GM18951 (cell line): ENCODE data around the gene CLPTM1L.
"Not testable (repeated sequence)": the region's sequence is repeated elsewhere in the genome, so short reads cannot be mapped to it uniquely, and the experiment has no call there.

Experiments
- POLR2A ChIP-seq: IDR thresholded peaks from 4 replicates; pipeline ENCODE4 v1.6.1; 2011; ENCODE audit warnings: mild to moderate bottlenecking; ENCODE audit not compliant: insufficient read length, insufficient read depth; ENCODE audit errors: extremely low read depth
- in situ Hi-C: fragments of 300-500 bp; cut with MboI; formaldehyde crosslinking; loops from one replicate; pipeline ENCODE4 v1.12.0; 2022; ENCODE audit warnings: low sequenced_read_pairs, mixed read lengths, inconsistent platforms; ENCODE audit not compliant: unreplicated experiment

Gene CLPTM1L

GRCh38 chr5:1279443-1280151, 65.3 kb downstream of the CLPTM1L start:
- in situ Hi-C loops = no loop called here
- no peak for TF ChIP-seq POLR2A

DNA sequence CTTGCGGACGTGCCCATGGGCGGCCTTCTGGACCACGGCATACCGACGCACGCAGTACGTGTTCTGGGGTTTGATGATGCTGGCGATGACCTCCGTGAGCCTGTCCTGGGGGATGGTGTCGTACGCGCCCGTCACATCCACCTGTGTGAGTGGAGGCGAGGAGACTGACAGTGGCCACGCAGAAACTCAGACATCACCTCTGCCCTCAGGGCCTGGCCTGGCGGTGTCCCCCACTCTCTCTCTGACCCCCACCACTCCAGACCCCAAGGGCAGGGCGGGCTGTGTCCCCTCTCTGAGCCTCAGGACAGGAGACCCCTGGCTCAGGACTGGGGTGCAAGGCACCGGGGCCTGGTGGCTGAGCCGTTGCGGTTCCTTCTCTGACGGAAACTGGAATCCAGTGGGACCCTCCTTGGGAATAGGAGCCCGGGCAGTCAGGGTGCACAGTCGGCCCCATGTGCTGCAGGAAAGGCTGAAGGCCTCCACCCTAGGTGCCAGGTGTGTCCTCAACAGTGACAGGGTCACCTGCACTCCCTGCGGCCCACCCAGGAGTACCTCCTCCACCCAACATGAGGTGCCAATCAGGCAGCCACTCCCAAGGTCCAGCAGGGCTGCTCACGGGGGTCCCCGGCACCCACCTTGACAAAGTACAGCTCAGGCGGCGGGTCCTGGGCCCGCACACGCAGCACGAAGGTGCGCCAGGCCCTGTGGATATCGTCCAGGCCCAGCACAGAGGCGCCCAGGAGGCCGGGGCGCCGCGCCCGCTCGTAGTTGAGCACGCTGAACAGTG, 66.0 kb downstream of the CLPTM1L start:
- no peak for TF ChIP-seq POLR2A
- in situ Hi-C loops = no loop called here

DNA sequence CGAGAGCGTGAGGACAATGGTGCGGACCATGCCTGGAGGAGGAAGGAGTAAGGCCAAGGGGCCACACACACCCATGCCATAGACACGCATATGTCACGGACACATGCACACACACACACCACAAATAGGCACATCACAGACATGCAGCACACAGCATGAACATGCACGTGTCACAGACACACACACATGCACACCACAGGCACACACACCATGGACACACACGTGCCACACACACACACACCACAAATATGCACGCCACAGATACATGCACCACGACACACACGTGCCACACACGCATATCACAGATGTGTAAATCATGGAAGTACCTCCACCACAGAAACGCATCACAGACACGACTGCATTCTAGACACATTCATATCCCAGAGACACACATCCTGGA, 66.7 kb downstream of the CLPTM1L start:
- no peak for TF ChIP-seq POLR2A
- in situ Hi-C loops = no loop called here

- no peak for TF ChIP-seq POLR2A
- in situ Hi-C loops = no loop called here
These were observed 67.1 kb downstream of the CLPTM1L start for GRCh38 chr5:1277781-1278180.

GRCh38 chr5:1277331-1277730, 67.6 kb downstream of the CLPTM1L start:
- TF ChIP-seq POLR2A = no peak
- in situ Hi-C loops = no loop called here

DNA sequence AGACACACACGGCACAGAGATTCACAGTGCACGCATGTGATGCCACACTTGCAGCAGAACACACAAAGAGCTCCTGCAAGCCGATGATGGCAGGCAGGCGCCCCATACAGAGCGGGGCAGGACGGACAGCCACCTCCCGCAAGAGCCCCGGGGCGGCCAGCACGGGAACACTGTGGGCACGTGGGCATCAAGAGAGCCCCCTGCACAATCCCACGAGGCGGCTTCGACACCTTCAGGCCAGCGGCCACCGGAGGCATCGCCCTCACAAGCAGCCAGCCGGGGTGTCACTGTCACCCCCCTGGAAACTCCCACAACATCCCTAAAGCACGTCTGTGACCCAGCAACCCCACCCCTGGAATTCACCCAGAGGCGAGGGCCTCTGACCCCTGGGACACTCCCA, 68.0 kb downstream of the CLPTM1L start:
- no peak for TF ChIP-seq POLR2A
- in situ Hi-C loops = no loop called here

- in situ Hi-C loops = not testable (repeated sequence)
These were observed 69.2 kb downstream of the CLPTM1L start for GRCh38 chr5:1275397-1276391.

- in situ Hi-C loops = no loop called here
- TF ChIP-seq POLR2A = no peak
These were observed 70.4 kb downstream of the CLPTM1L start for GRCh38 chr5:1274471-1274870.

GRCh38 chr5:1273745-1274144, 71.2 kb downstream of the CLPTM1L start:
- no peak for TF ChIP-seq POLR2A
- in situ Hi-C loops = no loop called here

DNA sequence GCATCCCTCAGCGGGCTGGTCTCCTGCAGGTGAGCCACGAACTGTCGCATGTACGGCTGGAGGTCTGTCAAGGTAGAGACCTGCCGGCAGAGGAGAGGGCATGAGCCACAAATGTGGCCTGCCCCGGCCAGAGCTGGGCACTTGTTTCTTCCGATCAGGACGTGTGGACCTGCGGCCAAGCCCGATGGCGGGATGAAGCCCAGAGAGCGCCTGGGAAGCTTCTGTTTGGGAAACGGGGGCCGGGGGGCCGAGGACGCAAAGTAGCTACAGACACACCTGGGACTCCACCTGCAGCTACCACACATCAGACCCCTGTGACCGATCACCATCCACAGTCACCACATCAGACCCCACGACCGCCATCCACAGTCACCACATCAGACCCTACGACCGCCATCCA, 72.7 kb downstream of the CLPTM1L start:
- no peak for TF ChIP-seq POLR2A
- in situ Hi-C loops = no loop called here

DNA sequence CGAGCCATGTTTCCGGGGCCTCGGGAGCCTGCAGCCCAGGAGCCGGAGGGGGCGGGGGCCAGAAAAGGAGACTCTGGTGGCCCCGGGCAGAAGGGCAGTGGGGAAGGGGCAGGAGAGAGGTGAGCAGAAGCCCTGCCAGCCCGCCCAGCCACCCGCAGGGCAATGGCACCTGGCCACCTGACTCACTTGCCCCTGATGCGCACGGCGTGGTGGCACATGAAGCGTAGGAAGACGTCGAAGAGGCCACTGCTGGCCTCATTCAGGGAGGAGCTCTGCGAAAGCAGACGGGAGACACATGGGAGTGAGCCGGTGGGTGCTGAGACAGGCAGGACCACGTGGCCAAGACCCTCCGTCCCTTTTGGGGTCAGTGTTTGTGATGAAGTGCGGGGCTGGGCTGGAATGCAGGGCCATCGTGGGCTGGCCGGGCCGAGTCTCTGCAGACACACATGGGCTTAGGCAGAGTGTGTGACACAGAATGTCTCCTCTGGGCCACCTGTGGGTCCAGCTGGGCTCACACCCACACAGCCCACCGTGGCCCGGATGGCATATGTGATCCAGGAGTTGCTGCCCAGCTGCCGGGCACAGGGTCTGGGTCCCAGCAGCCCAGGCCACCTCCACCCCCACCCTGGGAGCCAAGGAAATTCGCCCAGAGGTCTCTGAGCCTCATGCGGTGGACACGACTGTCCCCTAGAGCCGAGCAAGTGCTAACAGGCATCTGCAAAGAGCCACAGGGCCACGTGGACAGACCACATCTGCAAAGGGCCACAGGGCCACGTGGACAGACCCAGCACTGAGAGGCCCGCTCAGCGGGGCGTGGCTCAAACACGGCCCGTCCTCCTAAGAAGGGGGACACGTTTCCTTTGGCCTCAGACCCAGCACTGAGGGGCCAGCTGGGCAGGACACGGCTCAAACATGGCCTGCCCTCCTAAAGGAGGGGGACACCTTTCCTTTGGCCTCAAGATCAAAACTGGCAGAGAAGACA, 73.7 kb downstream of the CLPTM1L start:
- in situ Hi-C loops = no loop called here

DNA sequence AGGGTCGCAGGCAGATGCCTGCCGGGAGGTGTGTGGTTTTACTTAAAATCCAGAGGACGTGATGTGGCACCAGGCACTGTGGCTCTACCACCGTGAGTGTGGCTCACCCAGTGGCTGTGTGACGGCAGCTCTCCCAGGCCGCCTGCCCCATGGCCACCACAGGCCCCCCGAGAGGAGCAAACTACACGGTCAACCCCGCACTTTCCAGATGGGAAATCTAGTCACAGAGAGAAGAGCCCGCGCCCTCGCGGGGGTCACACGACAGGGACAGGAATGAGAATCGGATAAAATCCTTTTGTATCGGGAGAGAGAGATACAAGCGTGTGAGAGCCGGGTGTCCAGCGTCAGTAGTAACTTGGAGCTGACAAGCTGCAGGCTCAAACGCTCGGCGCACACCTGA, 74.5 kb downstream of the CLPTM1L start:
- no peak for TF ChIP-seq POLR2A

More for the DNA sequence above, 73.7 kb downstream of the CLPTM1L start:
- no peak for TF ChIP-seq POLR2A

GRCh38 chr5:1268666-1269065, 76.2 kb downstream of the CLPTM1L start:
- in situ Hi-C loops = no loop called here

More for the DNA sequence above, 74.5 kb downstream of the CLPTM1L start:
- in situ Hi-C loops = no loop called here

More at GRCh38 chr5:1268666-1269065, 76.2 kb downstream of the CLPTM1L start:
- no peak for TF ChIP-seq POLR2A
